Rectal smooth muscle tissue (tissue), 1 donor: ENCODE measurements around the gene R3HDM2.
A peak's percentile ranks its signal among the peaks of the same experiment; 100 is the strongest.
"Not testable (repeated sequence)": the region's sequence is repeated elsewhere in the genome, so short reads cannot be mapped to it uniquely, and the experiment has no call there.

Source experiments
- H3K27ac ChIP-seq: one replicate; pipeline ENCODE4 v1.7.0; 2013; ENCODE audit warnings: low read depth, low read length, inconsistent platforms
- H3K27me3 ChIP-seq: one replicate; pipeline ENCODE4 v1.7.0; 2013; ENCODE audit warnings: low read length; ENCODE audit not compliant: control insufficient read depth, insufficient read depth
- H3K36me3 ChIP-seq: one replicate; pipeline ENCODE4 v1.7.0; 2013; ENCODE audit warnings: low read length; ENCODE audit not compliant: control insufficient read depth, insufficient read depth
- H3K4me1 ChIP-seq: one replicate; pipeline ENCODE4 v1.7.0; 2013; ENCODE audit warnings: low read length; ENCODE audit not compliant: control insufficient read depth, insufficient read depth
- H3K4me3 ChIP-seq: one replicate; pipeline ENCODE4 v1.7.0; 2013; ENCODE audit warnings: low read length
- H3K9ac ChIP-seq: one replicate; pipeline ENCODE4 v1.7.0; 2013; ENCODE audit warnings: low read length

R3HDM2 gene

GRCh38 chr12:57444337-57444736 lies 13.5 kb upstream of the R3HDM2 start:
- H3K27ac ChIP-seq, H3K9ac ChIP-seq, H3K36me3 ChIP-seq, H3K27me3 ChIP-seq, H3K4me1 ChIP-seq, H3K4me3 ChIP-seq: not testable (repeated sequence)

GRCh38 chr12:57441846-57442427 lies 11.1 kb upstream of the R3HDM2 start:
- Histone ChIP-seq H3K4me1 (no peaks in the 10 kb centered on the region), H3K27me3 (no peaks in the 10 kb centered on the region), H3K27ac (no peak overlapping the region), H3K36me3 (no peaks in the 10 kb centered on the region), H3K9ac (no peak overlapping the region), H3K4me3 (no peak overlapping the region)

- not testable (repeated sequence) for H3K4me1 ChIP-seq, H3K27ac ChIP-seq, H3K27me3 ChIP-seq, H3K9ac ChIP-seq, H3K4me3 ChIP-seq, H3K36me3 ChIP-seq
Observed at GRCh38 chr12:57441393-57441792, 10.6 kb upstream of the R3HDM2 start.

GRCh38 chr12:57439762-57440266 lies 9.0 kb upstream of the R3HDM2 start:
- H3K4me3 ChIP-seq = no peak overlapping the region
- H3K4me1 ChIP-seq = no peaks in the 10 kb centered on the region
- H3K27ac ChIP-seq = no peak overlapping the region
- H3K36me3 ChIP-seq = no peaks in the 10 kb centered on the region
- no peak overlapping the region for H3K9ac ChIP-seq
- no peaks in the 10 kb centered on the region for H3K27me3 ChIP-seq

GRCh38 chr12:57438400-57438799 lies 7.6 kb upstream of the R3HDM2 start:
- H3K27me3 ChIP-seq = no peaks in the 10 kb centered on the region
- H3K9ac ChIP-seq = no peak overlapping the region
- no peaks in the 10 kb centered on the region for H3K4me1 ChIP-seq
- H3K4me3 ChIP-seq = no peak overlapping the region
- H3K36me3 ChIP-seq = no peaks in the 10 kb centered on the region
- H3K27ac ChIP-seq = no peak overlapping the region

GRCh38 chr12:57435293-57435692 lies 4.5 kb upstream of the R3HDM2 start:
- Histone ChIP-seq H3K4me1 (no peaks in the 10 kb centered on the region), H3K4me3 (no peak overlapping the region), H3K27me3 (no peaks in the 10 kb centered on the region), H3K36me3 (no peaks in the 10 kb centered on the region), H3K27ac (no peak overlapping the region), H3K9ac (no peak overlapping the region)

- Histone ChIP-seq H3K27ac (no peak within 1 kb of the TSS), H3K36me3 (no peaks in the 10 kb centered on the region), H3K27me3 (no peaks in the 10 kb centered on the region), H3K4me1 (peaks cover 2% of the 10 kb centered on the region), H3K9ac (no peak within 1 kb of the TSS), H3K4me3 (no peak within 1 kb of the TSS)
Observed at GRCh38 chr12:57434517-57435223, 3.8 kb upstream of the R3HDM2 start, which contains the start of gene INHBC. INHBC (plus strand) TSS chr12:57434784; CDS start chr12:57434887, 103 bp downstream.

GRCh38 chr12:57433370-57433769 lies 2.5 kb upstream of the R3HDM2 start:
- Histone ChIP-seq H3K27ac (no peak overlapping the region), H3K4me1 (peaks cover 2% of the 10 kb centered on the region), H3K9ac (no peak overlapping the region), H3K4me3 (no peak overlapping the region), H3K36me3 (no peaks in the 10 kb centered on the region), H3K27me3 (no peaks in the 10 kb centered on the region)

- peak overlapping the region; percentile 70 for H3K4me3 ChIP-seq
- no peaks in the 10 kb centered on the region for H3K27me3 ChIP-seq
- H3K9ac ChIP-seq = no peak overlapping the region
- H3K27ac ChIP-seq = peak overlapping the region; percentile 86
- peaks cover 2% of the 10 kb centered on the region for H3K4me1 ChIP-seq
- no peaks in the 10 kb centered on the region for H3K36me3 ChIP-seq
Observed at GRCh38 chr12:57431654-57432188, 878 bp upstream of the R3HDM2 start.

GRCh38 chr12:57430112-57430930 lies 522 bp downstream of the R3HDM2 start:
- H3K36me3 ChIP-seq = no peaks in the 10 kb centered on the region
- H3K27ac ChIP-seq = peak overlapping the region; percentile 86
- H3K9ac ChIP-seq = peak overlapping the region; percentile 62
- peak overlapping the region; percentile 78 for H3K4me3 ChIP-seq
- H3K4me1 ChIP-seq = peaks cover 2% of the 10 kb centered on the region
- no peaks in the 10 kb centered on the region for H3K27me3 ChIP-seq

- H3K4me1 ChIP-seq = peaks cover 2% of the 10 kb centered on the region
- peak overlapping the region; percentile 86 for H3K27ac ChIP-seq
- peak overlapping the region; percentile 78 for H3K4me3 ChIP-seq
- H3K27me3 ChIP-seq = no peaks in the 10 kb centered on the region
- H3K9ac ChIP-seq = peak overlapping the region; percentile 62
- H3K36me3 ChIP-seq = no peaks in the 10 kb centered on the region
Observed at GRCh38 chr12:57429473-57430111, 1.3 kb downstream of the R3HDM2 start.

- peaks cover 2% of the 10 kb centered on the region for H3K4me1 ChIP-seq
- H3K27me3 ChIP-seq = no peaks in the 10 kb centered on the region
- H3K36me3 ChIP-seq = no peaks in the 10 kb centered on the region
- no peak overlapping the region for H3K4me3 ChIP-seq
- no peak overlapping the region for H3K9ac ChIP-seq
- H3K27ac ChIP-seq = no peak overlapping the region
Observed at GRCh38 chr12:57428965-57429364, 1.9 kb downstream of the R3HDM2 start.
